HUES48 (cell line): ENCODE measurements around the gene MOB2.
A peak's percentile ranks its signal among the peaks of the same experiment; 100 is the strongest.
"Not testable (repeated sequence)": the region's sequence is repeated elsewhere in the genome, so short reads cannot be mapped to it uniquely, and the experiment has no call there.

Experiments used
- H3K27ac ChIP-seq: one replicate; pipeline ENCODE4 v1.7.0; 2013; ENCODE audit warnings: low read depth, low read length, inconsistent platforms
- H3K27me3 ChIP-seq: 2 replicates; pipeline ENCODE4 v1.6.1; 2013; ENCODE audit warnings: mild to moderate bottlenecking, low read length; ENCODE audit not compliant: control insufficient read depth, insufficient read depth
- H3K36me3 ChIP-seq: 2 replicates; pipeline ENCODE4 v1.6.1; 2013; ENCODE audit warnings: low read length; ENCODE audit not compliant: control insufficient read depth, insufficient read depth
- H3K4me1 ChIP-seq: 2 replicates; pipeline ENCODE4 v1.6.1; 2013; ENCODE audit warnings: mild to moderate bottlenecking, low read length; ENCODE audit not compliant: control insufficient read depth, insufficient read depth
- H3K4me3 ChIP-seq: 2 replicates; pipeline ENCODE4 v1.5.1; 2013; ENCODE audit warnings: mild to moderate bottlenecking, low read depth, low read length
- H3K9ac ChIP-seq: 2 replicates; pipeline ENCODE4 v1.6.1; 2013; ENCODE audit warnings: mild to moderate bottlenecking, low read depth, low read length, moderate library complexity
- H3K9me3 ChIP-seq: 2 replicates; pipeline ENCODE4 v1.6.1; 2013; ENCODE audit warnings: low read length; ENCODE audit not compliant: control insufficient read depth, insufficient read depth

The MOB2 gene

GRCh38 chr11:1517117-1518005 is 30.8 kb upstream of the MOB2 start:
- H3K36me3 ChIP-seq = no peaks in the 10 kb centered on the region
- H3K27me3 ChIP-seq = no peaks in the 10 kb centered on the region
- no peak overlapping the region for H3K4me3 ChIP-seq
- no peak overlapping the region for H3K9ac ChIP-seq
- no peaks in the 10 kb centered on the region for H3K9me3 ChIP-seq
- peaks cover 9% of the 10 kb centered on the region for H3K4me1 ChIP-seq
- no peak overlapping the region for H3K27ac ChIP-seq

- H3K36me3 ChIP-seq = no peaks in the 10 kb centered on the region
- peaks cover 11% of the 10 kb centered on the region for H3K4me1 ChIP-seq
- no peaks in the 10 kb centered on the region for H3K9me3 ChIP-seq
- no peak overlapping the region for H3K9ac ChIP-seq
- no peaks in the 10 kb centered on the region for H3K27me3 ChIP-seq
- no peak overlapping the region for H3K4me3 ChIP-seq
- H3K27ac ChIP-seq = no peak overlapping the region
Measured at GRCh38 chr11:1516273-1517067, 29.9 kb upstream of the MOB2 start.

DNA sequence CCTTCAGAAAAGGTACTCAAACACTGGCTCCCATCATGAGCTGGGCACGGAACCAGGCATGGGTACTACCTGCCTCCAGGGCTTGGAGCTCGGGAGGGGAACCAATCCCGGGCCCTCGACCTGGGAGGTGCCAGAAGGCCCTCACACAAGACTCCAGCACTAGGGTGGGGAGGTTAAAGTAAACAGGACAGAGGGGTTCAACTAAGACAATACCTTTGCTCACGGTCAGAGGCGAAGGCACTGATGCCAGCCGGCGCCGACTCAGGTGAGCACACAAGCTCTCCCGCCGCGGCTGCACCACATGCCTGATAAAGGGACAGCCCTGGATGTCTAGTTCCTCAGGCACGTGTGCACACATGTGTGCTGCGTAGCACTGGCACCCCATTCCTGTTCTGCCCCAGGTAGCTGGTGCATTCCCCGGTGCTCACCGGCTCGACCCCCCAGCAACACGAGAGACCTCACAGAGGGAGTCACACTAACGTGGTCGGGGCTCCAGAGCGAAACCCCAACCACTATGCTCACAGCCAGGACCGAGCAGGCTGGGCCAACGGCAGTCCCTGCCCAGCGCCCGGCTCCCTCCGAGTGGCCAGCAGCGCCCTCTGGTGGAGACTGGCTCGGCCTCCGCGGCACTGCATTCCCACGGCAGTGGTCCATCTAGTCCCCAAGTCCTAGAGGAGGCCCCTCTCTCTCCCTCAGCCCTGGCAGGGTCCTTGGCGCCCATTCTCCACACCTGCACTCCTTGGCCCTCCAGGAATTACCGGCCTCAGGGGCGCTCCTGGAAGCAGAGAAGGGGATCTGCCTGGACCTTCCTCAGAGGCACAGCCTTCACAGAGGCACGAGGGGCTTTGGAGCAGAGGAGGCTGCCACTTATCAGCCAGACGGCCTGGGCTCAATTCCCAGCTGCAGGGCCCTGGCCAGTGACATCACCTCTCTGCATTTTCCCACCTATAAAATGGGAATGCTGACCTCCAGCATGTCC is 28.8 kb upstream of the MOB2 start:
- Histone ChIP-seq H3K27ac (no peak overlapping the region), H3K27me3 (no peaks in the 10 kb centered on the region), H3K4me3 (no peak overlapping the region), H3K9me3 (no peaks in the 10 kb centered on the region), H3K36me3 (no peaks in the 10 kb centered on the region), H3K4me1 (peaks cover 11% of the 10 kb centered on the region), H3K9ac (no peak overlapping the region)

DNA sequence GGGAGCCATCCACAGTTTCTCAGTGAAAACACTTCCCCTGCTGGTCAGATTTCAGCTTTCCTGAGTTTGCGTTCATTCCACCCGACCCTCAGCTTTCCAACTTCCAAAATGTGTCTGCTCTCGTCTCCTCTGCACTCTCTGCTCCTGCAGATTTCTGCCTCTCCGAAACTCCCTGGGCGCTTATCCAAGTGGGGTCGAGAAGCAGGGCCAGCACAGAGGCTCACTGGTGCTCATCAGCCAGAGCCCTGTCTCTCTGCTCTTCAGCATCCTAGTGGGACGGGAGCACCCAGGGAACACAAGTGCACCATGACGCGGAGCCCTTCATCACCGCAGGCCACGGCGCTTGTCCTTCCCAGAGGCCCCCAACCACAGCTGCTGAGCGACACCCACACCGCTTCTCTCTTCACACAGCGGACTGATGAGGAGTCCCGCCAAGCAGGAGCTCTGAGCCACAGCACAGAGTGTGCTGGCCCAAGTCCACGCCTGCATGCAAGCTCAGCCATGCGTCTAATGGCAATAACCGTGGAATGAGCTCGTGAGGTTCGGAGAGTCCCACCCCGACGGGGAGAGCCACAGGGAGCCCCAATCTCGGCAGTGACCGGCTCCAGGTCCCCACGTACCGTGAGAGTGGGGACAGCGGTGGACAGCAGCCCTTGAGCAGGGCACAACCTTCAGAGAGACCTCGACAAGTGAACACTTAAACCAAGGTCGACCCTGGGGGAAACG is 27.9 kb upstream of the MOB2 start:
- H3K4me1 ChIP-seq = peaks cover 11% of the 10 kb centered on the region
- no peak overlapping the region for H3K27ac ChIP-seq

DNA sequence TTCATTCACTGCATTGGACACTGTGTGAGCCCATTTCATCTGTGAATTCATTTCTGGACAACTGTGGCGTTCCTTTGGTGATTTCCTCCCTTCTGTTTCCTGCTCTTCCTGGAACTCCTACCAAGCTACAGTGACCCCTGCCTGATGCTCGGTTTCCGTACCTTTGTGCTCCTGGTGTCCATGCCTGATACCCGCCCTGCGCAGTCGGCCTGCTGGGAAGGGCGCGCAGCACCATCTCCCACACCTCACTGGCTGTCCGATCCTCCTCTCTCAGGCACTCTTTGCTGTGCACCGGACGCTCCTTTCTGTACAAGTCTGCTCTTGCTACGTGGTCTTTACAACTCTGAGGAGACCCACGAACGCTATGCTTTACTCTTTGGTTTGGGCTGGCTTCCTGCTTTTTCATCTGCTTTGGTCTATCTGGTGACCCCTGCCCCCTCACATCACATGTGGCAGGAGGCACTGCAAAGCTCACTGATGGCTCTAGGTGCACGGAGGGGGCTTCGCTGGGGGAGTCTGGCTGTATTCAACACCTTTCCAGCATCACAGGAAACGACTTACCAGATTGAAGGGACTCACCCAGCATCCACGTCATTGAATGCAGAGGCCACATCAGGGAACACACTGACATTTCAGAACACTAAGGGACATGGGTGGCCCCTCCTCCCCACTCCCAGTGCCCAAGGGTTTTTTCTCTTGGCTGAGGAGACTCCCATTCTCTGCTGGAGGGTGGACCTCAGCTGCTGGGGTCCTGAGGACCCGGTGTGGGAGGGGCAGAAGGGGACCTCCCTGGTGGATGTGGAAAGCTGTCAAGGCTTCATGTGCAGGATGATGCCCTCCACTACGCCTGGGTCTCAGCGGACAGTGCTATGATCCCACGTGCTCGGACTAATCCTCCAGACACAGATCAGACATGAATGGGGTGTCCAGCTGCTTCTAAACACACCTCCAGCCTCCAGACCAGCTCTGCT is 27.0 kb upstream of the MOB2 start:
- Histone ChIP-seq H3K9ac (0 out of 2 replicates have a peak overlapping the region, but pooled peaks have one; percentile 8), H3K4me3 (no peak overlapping the region), H3K27ac (no peak overlapping the region), H3K9me3 (no peaks in the 10 kb centered on the region), H3K4me1 (peaks cover 11% of the 10 kb centered on the region), H3K27me3 (no peaks in the 10 kb centered on the region), H3K36me3 (no peaks in the 10 kb centered on the region)

More for the DNA sequence above, 27.9 kb upstream of the MOB2 start:
- Histone ChIP-seq H3K9ac (no peak overlapping the region), H3K27me3 (no peaks in the 10 kb centered on the region), H3K36me3 (no peaks in the 10 kb centered on the region), H3K9me3 (no peaks in the 10 kb centered on the region), H3K4me3 (no peak overlapping the region)

- Histone ChIP-seq H3K4me1 (peaks cover 11% of the 10 kb centered on the region), H3K9ac (0 out of 2 replicates have a peak overlapping the region, but pooled peaks have one; percentile 8)
- H3K4me3 ChIP-seq, H3K9me3 ChIP-seq, H3K36me3 ChIP-seq, H3K27me3 ChIP-seq, H3K27ac ChIP-seq: not testable (repeated sequence)
Measured at GRCh38 chr11:1512531-1513258, 26.1 kb upstream of the MOB2 start.

- Histone ChIP-seq H3K27me3 (no peaks in the 10 kb centered on the region), H3K4me3 (no peak overlapping the region), H3K36me3 (no peaks in the 10 kb centered on the region), H3K9ac (no peak overlapping the region), H3K9me3 (no peaks in the 10 kb centered on the region), H3K27ac (no peak overlapping the region), H3K4me1 (peaks cover 11% of the 10 kb centered on the region)
Measured at GRCh38 chr11:1511937-1512496, 25.4 kb upstream of the MOB2 start.

DNA sequence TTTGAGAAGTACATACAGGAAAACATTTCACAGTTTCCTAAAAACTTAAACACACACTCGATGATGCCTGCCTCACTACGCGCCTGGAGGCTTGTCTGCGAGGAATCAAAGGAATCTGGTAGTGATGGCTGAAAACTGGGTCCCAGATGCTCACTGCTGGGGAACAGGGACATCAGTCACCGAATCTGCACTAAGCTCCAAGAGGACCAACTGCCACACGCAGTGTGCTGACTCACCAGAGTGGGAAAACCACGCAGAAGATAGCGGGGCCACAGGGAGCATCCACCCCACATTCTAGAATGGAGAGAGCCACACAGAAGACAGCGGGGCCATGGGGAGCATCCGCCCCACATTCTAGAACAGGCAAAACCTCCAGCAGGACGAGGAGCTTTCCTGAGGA is 24.3 kb upstream of the MOB2 start:
- Histone ChIP-seq H3K4me1 (peaks cover 11% of the 10 kb centered on the region), H3K9ac (no peak overlapping the region), H3K27ac (no peak overlapping the region), H3K27me3 (no peaks in the 10 kb centered on the region), H3K36me3 (no peaks in the 10 kb centered on the region), H3K9me3 (no peaks in the 10 kb centered on the region), H3K4me3 (no peak overlapping the region)

DNA sequence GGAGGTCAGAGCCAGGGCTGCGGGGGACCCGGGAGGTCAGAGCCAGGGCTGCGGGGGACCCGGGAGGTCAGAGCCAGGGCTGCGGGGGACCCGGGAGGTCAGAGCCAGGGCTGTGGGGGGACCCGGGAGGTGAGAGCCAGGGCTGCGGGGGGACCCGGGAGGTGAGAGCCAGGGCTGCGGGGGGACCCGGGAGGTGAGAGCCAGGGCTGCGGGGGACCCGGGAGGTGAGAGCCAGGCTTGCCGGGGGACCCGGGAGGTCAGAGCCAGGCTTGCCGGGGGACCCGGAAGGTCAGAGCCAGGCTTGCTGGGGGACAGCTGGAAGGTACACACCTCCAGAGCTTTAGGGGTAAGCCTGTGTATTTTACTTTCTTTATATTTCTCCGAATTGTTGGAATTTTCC is 23.8 kb upstream of the MOB2 start:
- not testable (repeated sequence) for H3K9ac ChIP-seq, H3K27ac ChIP-seq, H3K4me3 ChIP-seq, H3K27me3 ChIP-seq, H3K36me3 ChIP-seq, H3K9me3 ChIP-seq
- peaks cover 10% of the 10 kb centered on the region for H3K4me1 ChIP-seq
